H1 (cell line): ENCODE measurements around the gene FCMR. TPM values are rescaled to one million over a fixed set of nuclear protein-coding genes. Genes with fewer than 3 reads are reported as not detected.

Source experiments
- CTCF ChIA-PET: fragments of 300-600 bp; sonication (Branson Sonifier 250); formaldehyde crosslinking; loops from one replicate; lab custom pipeline; 2021; ENCODE audit not compliant: partially characterized antibody; lab: Charles Lee
- POLR2A ChIA-PET: fragments of 300-600 bp; sonication (Branson Sonifier 250); formaldehyde crosslinking; loops from one replicate; lab custom pipeline; 2021; ENCODE audit warnings: inconsistent platforms; ENCODE audit not compliant: partially characterized antibody; lab: Charles Lee
- DNase-seq, 2 experiments: peaks; one replicate each; pipeline versions ENCODE4 v3.0.0 to v3.0.0-alpha.2; 2010 to 2022; ENCODE audit warnings: low spot score in 2 of 2, low read depth in 1 of 2, mixed read lengths in 1 of 2
- FAIRE-seq: peaks from 2 replicates; lab custom pipeline; 2011; peaks lifted over from hg19 to GRCh38; lab: Jason Lieb, UNC
- H2AFZ ChIP-seq: 2 replicates; pipeline ENCODE4 v1.8.1; 2012; ENCODE audit warnings: low read length, inconsistent platforms
- H2AK5ac ChIP-seq: 2 replicates; pipeline ENCODE4 v1.6.1; 2013; ENCODE audit warnings: low read depth, low read length
- H2BK120ac ChIP-seq: replicated peaks from 2 replicates; pipeline ENCODE3; 2013; ENCODE audit warnings: low read depth, low read length, inconsistent platforms
- H2BK12ac ChIP-seq: 2 replicates; pipeline ENCODE4 v1.6.1; 2013; ENCODE audit warnings: low read depth, low read length
- H2BK15ac ChIP-seq: 2 replicates; pipeline ENCODE4 v1.6.1; 2013; ENCODE audit warnings: low read length
- H2BK20ac ChIP-seq: 2 replicates; pipeline ENCODE4 v1.6.1; 2013; ENCODE audit warnings: low read length
- H2BK5ac ChIP-seq: 2 replicates; pipeline ENCODE4 v1.6.1; 2013; ENCODE audit warnings: low read depth, low read length
- H3K14ac ChIP-seq: 2 replicates; pipeline ENCODE4 v1.6.1; 2013; ENCODE audit warnings: inconsistent platforms; ENCODE audit not compliant: insufficient read length
- H3K18ac ChIP-seq: 2 replicates; pipeline ENCODE4 v1.6.1; 2013; ENCODE audit warnings: low read length; ENCODE audit errors: extremely low read depth
- H3K23ac ChIP-seq: 2 replicates; pipeline ENCODE4 v1.6.1; 2013; ENCODE audit warnings: inconsistent platforms; ENCODE audit not compliant: insufficient read length
- H3K23me2 ChIP-seq: 2 replicates; pipeline ENCODE4 v1.6.1; 2013; ENCODE audit warnings: low read depth, low read length
- H3K27ac ChIP-seq: 2 replicates; pipeline ENCODE4 v1.6.1; 2011; ENCODE audit warnings: low read depth, low read length, inconsistent platforms
- H3K27me3 ChIP-seq, 4 experiments: replicated peaks in 1 of 4; 1 replicate in 1 of 4; 2 replicates in 3 of 4; pipeline versions ENCODE4 v1.6.1 to v1.8.1; 2011 to 2013; ENCODE audit warnings: low read length in 3 of 4, mild to moderate bottlenecking in 3 of 4, inconsistent platforms in 2 of 4, mixed read lengths in 2 of 4, moderate library complexity in 1 of 4; ENCODE audit not compliant: control insufficient read depth in 3 of 4, insufficient read depth in 3 of 4; ENCODE audit errors: extremely low read depth in 1 of 4
- H3K36me3 ChIP-seq, 4 experiments: 2 replicates each; pipeline versions ENCODE4 v1.6.1 to v1.8.1; 2011 to 2013; ENCODE audit warnings: mild to moderate bottlenecking in 4 of 4, low read length in 3 of 4, moderate library complexity in 2 of 4, control low read depth in 1 of 4, inconsistent platforms in 1 of 4; ENCODE audit not compliant: insufficient read depth in 4 of 4, control insufficient read depth in 2 of 4
- H3K4ac ChIP-seq: replicated peaks from 2 replicates; pipeline ENCODE3; 2013; ENCODE audit warnings: low read length, low read depth, mixed read lengths, inconsistent platforms; ENCODE audit not compliant: insufficient read length
- H3K4me1 ChIP-seq, 4 experiments: replicated peaks in 1 of 4; 1 replicate in 1 of 4; 2 replicates in 3 of 4; pipeline versions ENCODE4 v1.6.1 to v1.8.1; 2011 to 2013; ENCODE audit warnings: low read length in 3 of 4, inconsistent platforms in 2 of 4, mixed read lengths in 1 of 4; ENCODE audit not compliant: insufficient read depth in 4 of 4, control insufficient read depth in 3 of 4
- H3K4me2 ChIP-seq, 2 experiments: 2 replicates each; pipeline versions ENCODE4 v1.6.1 to v1.8.1; 2011 to 2013; ENCODE audit warnings: low read depth in 2 of 2, low read length in 2 of 2, control low read depth in 1 of 2, inconsistent platforms in 1 of 2, mild to moderate bottlenecking in 1 of 2; ENCODE audit not compliant: insufficient read depth in 1 of 2
- H3K4me3 ChIP-seq, 4 experiments: fragments of 200-600, 300-600 bp in 1 of 4; sonication (generic), shearing (Covaris generic), sonication (Bioruptor Twin) in 1 of 4; 2 replicates each; pipeline versions ENCODE4 v1.5.1 to v1.8.1; 2011 to 2016; ENCODE audit warnings: low read length in 4 of 4, low read depth in 3 of 4, control low read depth in 2 of 4, inconsistent platforms in 2 of 4, mild to moderate bottlenecking in 2 of 4, mixed read lengths in 1 of 4, moderate library complexity in 1 of 4; ENCODE audit not compliant: insufficient read depth in 2 of 4; ENCODE audit errors: extremely low read depth in 1 of 4
- H3K56ac ChIP-seq: replicated peaks from 2 replicates; pipeline ENCODE3; 2013; ENCODE audit warnings: low read depth, mild to moderate bottlenecking, mixed read lengths, low read length, inconsistent platforms; ENCODE audit not compliant: insufficient read length
- H3K79me1 ChIP-seq: 2 replicates; pipeline ENCODE4 v1.6.1; 2013; ENCODE audit warnings: low read depth, low read length, control low read depth
- H3K79me2 ChIP-seq, 2 experiments: 2 replicates each; pipeline versions ENCODE4 v1.6.1 to v1.8.1; 2012 to 2013; ENCODE audit warnings: low read length in 2 of 2, mild to moderate bottlenecking in 2 of 2, inconsistent platforms in 1 of 2; ENCODE audit not compliant: insufficient read depth in 2 of 2, control insufficient read depth in 1 of 2
- H3K9ac ChIP-seq, 4 experiments: replicated peaks in 1 of 4; 1 replicate in 1 of 4; 2 replicates in 3 of 4; pipeline versions ENCODE4 v1.6.1 to v1.8.1; 2011 to 2013; ENCODE audit warnings: low read depth in 3 of 4, low read length in 3 of 4, control low read depth in 2 of 4, mild to moderate bottlenecking in 2 of 4, moderate library complexity in 2 of 4, inconsistent platforms in 1 of 4; ENCODE audit errors: extremely low read depth in 1 of 4
- H3K9me3 ChIP-seq, 2 experiments: 2 replicates each; pipeline versions ENCODE4 v1.6.1 to v1.8.1; 2012 to 2013; ENCODE audit warnings: mild to moderate bottlenecking in 2 of 2, moderate library complexity in 2 of 2, control low read depth in 1 of 2, inconsistent platforms in 1 of 2, low read depth in 1 of 2, low read length in 1 of 2, mixed read lengths in 1 of 2; ENCODE audit not compliant: insufficient read depth in 2 of 2
- H4K20me1 ChIP-seq, 2 experiments: replicated peaks in 1 of 2; 2 replicates each; pipeline versions ENCODE3 to v1.8.1; 2011 to 2013; ENCODE audit warnings: inconsistent platforms in 2 of 2, low read length in 2 of 2, mild to moderate bottlenecking in 1 of 2; ENCODE audit not compliant: insufficient read depth in 2 of 2, control insufficient read depth in 1 of 2
- H4K5ac ChIP-seq: 2 replicates; pipeline ENCODE4 v1.6.1; 2013; ENCODE audit warnings: low read length, low read depth, mixed read lengths, inconsistent platforms; ENCODE audit not compliant: insufficient read length
- H4K8ac ChIP-seq: 2 replicates; pipeline ENCODE4 v1.8.0; 2013; ENCODE audit warnings: mild to moderate bottlenecking, moderate library complexity, low read length, inconsistent platforms; ENCODE audit not compliant: insufficient read depth; ENCODE audit errors: extremely low read depth
- H4K91ac ChIP-seq: replicated peaks from 2 replicates; pipeline ENCODE3; 2013; ENCODE audit warnings: low read length, mixed read lengths, inconsistent platforms; ENCODE audit not compliant: insufficient read length
- ASH2L ChIP-seq: fragments of 200-600, 300-600 bp; sonication (generic); IDR thresholded peaks from one replicate; pipeline ENCODE4 v1.7.1; 2017; ENCODE audit warnings: low read length
- BCL11A ChIP-seq, 2 experiments: IDR thresholded peaks; one replicate each; pipeline ENCODE4 v1.6.1; 2011; ENCODE audit warnings: low read depth in 2 of 2, low read length in 2 of 2, mild to moderate bottlenecking in 2 of 2
- CHD2 ChIP-seq: IDR thresholded peaks from 2 replicates; pipeline ENCODE4 v1.6.1; 2012; ENCODE audit warnings: low read length, improper control_type of control experiment
- GABPA ChIP-seq: IDR thresholded peaks from 2 replicates; pipeline ENCODE4 v1.6.1; 2011; ENCODE audit warnings: mild to moderate bottlenecking, low read length, moderate library complexity, borderline replicate concordance; ENCODE audit not compliant: insufficient read depth
- HDAC6 ChIP-seq: IDR thresholded peaks from one replicate; pipeline ENCODE4 v1.7.1; 2012; ENCODE audit warnings: low read depth, mild to moderate bottlenecking, inconsistent platforms, low read length, moderate library complexity
- KDM1A ChIP-seq: fragments of 200-600, 300-600 bp; sonication (generic); IDR thresholded peaks from 2 replicates; pipeline ENCODE4 v1.7.1; 2016; ENCODE audit warnings: mild to moderate bottlenecking, low read length, borderline replicate concordance
- NRF1 ChIP-seq: IDR thresholded peaks from 2 replicates; pipeline ENCODE4 v1.6.1; 2011; ENCODE audit warnings: mild to moderate bottlenecking, low read depth, low read length, improper control_type of control experiment
- POLR2A ChIP-seq, 2 experiments: IDR thresholded peaks; 1 replicate in 1 of 2; 2 replicates in 1 of 2; pipeline ENCODE4 v1.6.1; 2011; ENCODE audit warnings: low read depth in 2 of 2, low read length in 2 of 2, mild to moderate bottlenecking in 2 of 2; ENCODE audit errors: control extremely low read depth in 1 of 2
- RXRA ChIP-seq: IDR thresholded peaks from 2 replicates; pipeline ENCODE4 v1.6.1; 2011; ENCODE audit warnings: low read depth, mild to moderate bottlenecking, low read length, moderate library complexity; ENCODE audit not compliant: insufficient read depth
- SRF ChIP-seq: IDR thresholded peaks from 2 replicates; pipeline ENCODE4 v1.6.1; 2011; ENCODE audit warnings: mild to moderate bottlenecking, low read depth, low read length, moderate library complexity
- ZNF274 ChIP-seq: IDR thresholded peaks from 2 replicates; pipeline ENCODE4 v1.7.0; 2012; ENCODE audit warnings: low read length, borderline replicate concordance; ENCODE audit errors: extremely low read depth
- WGBS, 2 experiments: shearing (Covaris generic) in 1 of 2; methylation state at CpG; one replicate each; pipeline versions ENCODE4 v1.1.6 to v1.1.7; 2013 to 2015; ENCODE audit warnings: low lambda C conversion rate in 2 of 2, mixed read lengths in 2 of 2, inconsistent platforms in 1 of 2, low coverage in 1 of 2, missing lambda C conversion rate in 1 of 2; ENCODE audit not compliant: insufficient replicate concordance in 2 of 2, insufficient coverage in 1 of 2, insufficient read length in 1 of 2; ENCODE audit errors: extremely low coverage in 1 of 2, missing lambda C conversion rate in 1 of 2; 5-methylcytosine and 5-hydroxymethylcytosine counted together
- long read RNA-seq, 2 experiments: library from RNA in 1 of 2; library from capped mRNA in 1 of 2; stranded (forward); transcript quantifications; one replicate each; pipeline ENCODE4 v2.0.0, GENCODE V29; 2021; ENCODE audit warnings: inconsistent platforms in 1 of 2
- polyA minus RNA-seq, 3 experiments: library from RNA; depleted of rRNA, polyadenylated mRNA; stranded (reverse); fragments of >200 nt; gene quantifications; 1 replicate in 2 of 3; 2 replicates in 1 of 3; pipeline ENCODE4 v1.2.3, GENCODE V29; 2011
- polyA plus RNA-seq, 7 experiments: library from polyadenylated mRNA; depleted of rRNA in 3 of 7; stranded (reverse) in 5 of 7; unstranded in 2 of 7; fragments of >200 nt in 5 of 7; fragments of 200-250 nt in 2 of 7; gene quantifications; 1 replicate in 5 of 7; 2 replicates in 1 of 7; 4 replicates in 1 of 7; pipeline versions ENCODE4 v1.2.1 to v1.2.3, GENCODE V29; 2011 to 2013; ENCODE audit warnings: missing spikeins in 2 of 7, mixed read lengths in 2 of 7
- total RNA-seq: library from RNA; stranded (reverse); fragmentation: NEBNext Ultra II Directional; extraction: Animal tissue kit (Norgen Biotek cat#: 25700); gene quantifications from 2 replicates; pipeline ENCODE4 v1.2.1, GENCODE V29; 2021

The FCMR gene, protein sequence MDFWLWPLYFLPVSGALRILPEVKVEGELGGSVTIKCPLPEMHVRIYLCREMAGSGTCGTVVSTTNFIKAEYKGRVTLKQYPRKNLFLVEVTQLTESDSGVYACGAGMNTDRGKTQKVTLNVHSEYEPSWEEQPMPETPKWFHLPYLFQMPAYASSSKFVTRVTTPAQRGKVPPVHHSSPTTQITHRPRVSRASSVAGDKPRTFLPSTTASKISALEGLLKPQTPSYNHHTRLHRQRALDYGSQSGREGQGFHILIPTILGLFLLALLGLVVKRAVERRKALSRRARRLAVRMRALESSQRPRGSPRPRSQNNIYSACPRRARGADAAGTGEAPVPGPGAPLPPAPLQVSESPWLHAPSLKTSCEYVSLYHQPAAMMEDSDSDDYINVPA
- not detected in 2 replicates for total RNA-seq
- 0.47 and 0.53 TPM in 2 replicates for polyA plus RNA-seq (2011; rRNA removed)
- 0.19 TPM for polyA plus RNA-seq (2011; cell fraction: cytosol; rRNA removed)
- polyA plus RNA-seq (2011; cell fraction: nucleus; rRNA removed): 0.26 TPM
- 0.29 to 0.46 TPM in 2 of 4 replicates, not detected in the others for polyA plus RNA-seq (2012, experiment 1 of 2)
- polyA plus RNA-seq (2012, experiment 2 of 2): 0.25 TPM
- 0.16 TPM for polyA plus RNA-seq (2013, experiment 1 of 2)
- polyA plus RNA-seq (2013, experiment 2 of 2): 0.18 TPM
- polyA minus RNA-seq (2011; rRNA and poly(A)+ RNA removed): 0.16 TPM in 1 of 2 replicates, not detected in the other
- polyA minus RNA-seq (2011; cell fraction: cytosol; rRNA and poly(A)+ RNA removed): not detected
- not detected for polyA minus RNA-seq (2011; cell fraction: nucleus; rRNA and poly(A)+ RNA removed)
- long read RNA-seq, experiment 1: 0 reads
- long read RNA-seq, experiment 2: 0 reads

DNA sequence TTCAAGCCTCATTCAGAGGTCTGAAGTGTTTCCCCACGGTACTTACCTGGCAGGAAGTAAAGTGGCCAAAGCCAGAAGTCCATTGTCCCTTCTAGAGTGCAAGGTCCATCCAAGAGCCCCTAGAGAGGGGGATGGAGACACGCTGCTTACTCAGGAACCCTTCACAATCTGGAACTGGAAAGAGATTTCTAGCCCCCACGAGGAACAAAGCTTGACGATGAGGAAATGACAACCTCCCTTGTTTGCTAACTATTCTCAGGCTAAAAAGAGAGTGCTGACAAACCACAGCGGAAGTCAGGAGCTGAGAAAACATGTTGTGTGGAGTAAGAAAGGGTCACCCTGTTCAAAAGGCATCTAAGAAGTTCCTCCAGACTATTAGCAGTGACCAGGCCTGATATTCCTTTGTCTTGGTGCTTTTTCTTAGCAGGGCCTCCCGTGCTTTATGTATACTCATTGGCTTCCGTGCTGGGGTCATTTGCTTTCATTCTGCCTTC lies at the start of gene FCMR:
Gene FCMR (minus strand): TSS at position 170 of the 494 bp plus-strand sequence. CDS start 87 bp downstream, at position 83.
- no peaks in the 10 kb centered on the region for H3K4me1 ChIP-seq
- no peak within 1 kb of the TSS for H3K4ac ChIP-seq
- no peak within 1 kb of the TSS; the same call in 1 of the 2 replicates for H2BK12ac ChIP-seq
- H3K36me3 ChIP-seq: peaks cover 0 to 5% (median 0%) of the 10 kb centered on the region in 4 experiments; a peak in 1 of 8 replicates
- H3K14ac ChIP-seq: no peak within 1 kb of the TSS
- H3K23ac ChIP-seq: no peak within 1 kb of the TSS
- H2BK20ac ChIP-seq: no peak within 1 kb of the TSS
- H3K4me2 ChIP-seq: no peak within 1 kb of the TSS
- peaks cover 12% of the 10 kb centered on the region for H3K23me2 ChIP-seq
- no peak for DNase-seq
- H3K9ac ChIP-seq: no peak within 1 kb of the TSS
- no peak within 1 kb of the TSS for H3K27ac ChIP-seq
- H2BK5ac ChIP-seq: no peak within 1 kb of the TSS
- ChIA-PET CTCF (interaction anchor here (1.1 to 12.9 kb wide), 13 partner anchors 8 to 288 kb away, joined by 3 to 180 read pairs (median 5); partner anchors contain the start of gene IL20), POLR2A (no interaction called here)
- H3K18ac ChIP-seq: no peak within 1 kb of the TSS
- H3K4me3 ChIP-seq: no peak within 1 kb of the TSS
- no peak within 1 kb of the TSS for H2AFZ ChIP-seq
- H3K79me1 ChIP-seq: 0 out of 2 replicates have a peak, but pooled peaks cover 2% of the 10 kb centered on the region
- H2BK120ac ChIP-seq: no peak within 1 kb of the TSS
- no peak within 1 kb of the TSS for H4K91ac ChIP-seq
- H2AK5ac ChIP-seq: no peak within 1 kb of the TSS
- no peaks in the 10 kb centered on the region; a peak in 1 of 4 replicates for H3K9me3 ChIP-seq
- 91% methylated on average over 7 of the region's 7 CpGs; no CpG with 5 or more reads in 1 of the 2 experiments for WGBS, 2 experiments
- H2BK15ac ChIP-seq: no peak within 1 kb of the TSS
- H4K20me1 ChIP-seq: peaks cover 0 to 11% of the 10 kb centered on the region in 2 experiments
- H3K56ac ChIP-seq: no peak within 1 kb of the TSS
- H4K8ac ChIP-seq: no peak within 1 kb of the TSS
- H4K5ac ChIP-seq: no peak within 1 kb of the TSS
- FAIRE-seq: no peak
- H3K79me2 ChIP-seq: no peaks in the 10 kb centered on the region
- H3K27me3 ChIP-seq: peaks cover 0 to 2% (median 0%) of the 10 kb centered on the region in 4 experiments; a peak in 1 of 7 replicates
- TF ChIP-seq CHD2: no peak
- no peak for TF ChIP-seq BCL11A (IDR thresholded peaks at IDR 0.05; ENCODE audit: low read depth in 2 of 2, low read length in 2 of 2)
- no peak for TF ChIP-seq SRF
- no peak for TF ChIP-seq RXRA
- no peak for TF ChIP-seq HDAC6
- no peak for TF ChIP-seq ASH2L
- TF ChIP-seq KDM1A: no peak
- no peak for TF ChIP-seq ZNF274
- TF ChIP-seq GABPA: no peak
- no peak for TF ChIP-seq POLR2A (IDR thresholded peaks at IDR 0.05; ENCODE audit: control extremely low read depth in 1 of 2, low read depth in 2 of 2, low read length in 2 of 2)
- no peak for TF ChIP-seq NRF1
